Gastroesophageal sphincter (tissue), 3 donors: ENCODE results near the gene CSH2.
A peak's percentile ranks its signal among the peaks of the same experiment; 100 is the strongest.

Source experiments
- EP300 ChIP-seq: sonication (generic); formaldehyde crosslinking; IDR thresholded peaks from one replicate; pipeline ENCODE4 v1.6.1; 2017; ENCODE audit warnings: antibody characterized with exemption, mild to moderate bottlenecking
- POLR2AphosphoS5 ChIP-seq: sonication (generic); formaldehyde crosslinking; IDR thresholded peaks from one replicate; pipeline ENCODE4 v1.6.1; 2017; ENCODE audit warnings: antibody characterized with exemption
- TF ChIP-seq, protein P1 (sequence below), 4 experiments: fragments of 200-600 bp in 2 of 4; fragments of 450-650 bp in 2 of 4; sonication (generic) in 1 of 4; IDR thresholded peaks; one replicate each; pipeline ENCODE4 v1.5.1; 2017 to 2019; ENCODE audit warnings: antibody characterized with exemption in 4 of 4, mild to moderate bottlenecking in 2 of 4, moderate library complexity in 2 of 4

DNA sequence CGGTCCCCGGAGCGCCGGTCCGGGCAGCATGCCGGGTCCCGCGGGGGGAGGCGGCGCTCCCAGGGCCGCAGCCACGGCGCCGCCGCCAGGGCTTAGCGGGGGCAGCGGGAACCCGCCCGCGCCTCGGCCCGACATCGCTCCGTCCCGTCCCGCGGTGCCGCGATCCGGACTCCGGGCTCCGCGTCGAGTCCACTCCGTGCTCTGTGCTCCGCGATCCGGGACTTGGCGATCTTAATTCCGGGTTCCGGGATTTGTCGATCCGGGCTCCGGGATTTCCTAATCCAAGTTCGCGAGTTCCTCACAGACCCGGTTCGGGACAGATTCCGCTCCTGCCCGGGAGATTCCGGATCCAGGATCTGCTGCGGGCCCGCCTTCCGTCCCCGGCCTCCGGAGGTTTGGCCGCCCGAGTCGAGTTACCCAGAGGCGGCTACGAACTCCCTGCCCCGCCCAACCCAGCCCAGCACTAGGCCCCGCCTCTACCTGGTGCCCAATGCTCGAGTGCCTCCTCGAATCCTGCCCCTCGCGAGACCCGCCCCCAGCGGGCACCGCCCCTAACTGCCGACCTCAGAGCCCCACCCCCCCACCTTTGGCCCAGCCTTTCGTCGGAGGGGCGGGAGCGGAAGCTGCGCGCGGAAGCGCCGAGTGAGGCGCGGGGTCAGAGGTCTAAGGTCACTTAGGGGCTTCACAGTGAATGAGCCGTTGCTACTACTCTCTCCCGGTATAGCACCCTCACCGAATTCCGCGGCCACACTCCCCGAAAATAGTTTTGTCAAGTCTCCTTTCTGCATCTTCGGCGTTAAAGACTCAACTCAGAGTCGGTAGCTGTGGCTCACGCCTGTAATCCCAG lies 30.7 kb downstream of the CSH2 start, which contains the start of gene SMARCD2:
- TF ChIP-seq, protein P1, sequence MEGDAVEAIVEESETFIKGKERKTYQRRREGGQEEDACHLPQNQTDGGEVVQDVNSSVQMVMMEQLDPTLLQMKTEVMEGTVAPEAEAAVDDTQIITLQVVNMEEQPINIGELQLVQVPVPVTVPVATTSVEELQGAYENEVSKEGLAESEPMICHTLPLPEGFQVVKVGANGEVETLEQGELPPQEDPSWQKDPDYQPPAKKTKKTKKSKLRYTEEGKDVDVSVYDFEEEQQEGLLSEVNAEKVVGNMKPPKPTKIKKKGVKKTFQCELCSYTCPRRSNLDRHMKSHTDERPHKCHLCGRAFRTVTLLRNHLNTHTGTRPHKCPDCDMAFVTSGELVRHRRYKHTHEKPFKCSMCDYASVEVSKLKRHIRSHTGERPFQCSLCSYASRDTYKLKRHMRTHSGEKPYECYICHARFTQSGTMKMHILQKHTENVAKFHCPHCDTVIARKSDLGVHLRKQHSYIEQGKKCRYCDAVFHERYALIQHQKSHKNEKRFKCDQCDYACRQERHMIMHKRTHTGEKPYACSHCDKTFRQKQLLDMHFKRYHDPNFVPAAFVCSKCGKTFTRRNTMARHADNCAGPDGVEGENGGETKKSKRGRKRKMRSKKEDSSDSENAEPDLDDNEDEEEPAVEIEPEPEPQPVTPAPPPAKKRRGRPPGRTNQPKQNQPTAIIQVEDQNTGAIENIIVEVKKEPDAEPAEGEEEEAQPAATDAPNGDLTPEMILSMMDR (IDR thresholded peaks at IDR 0.05) = peak in 1 of 4 experiments; percentile 25
- TF ChIP-seq EP300 (no peak), POLR2AphosphoS5 (peak; percentile 72)
